NCI-H2171 (cell line): Measurements from ENCODE around the gene GPR176.
A peak's percentile ranks its signal among the peaks of the same experiment; 100 is the strongest.

Experiments used
- DNase-seq: peaks from one replicate; lab custom pipeline; 2025; lab: John Stamatoyannopoulos, UW

The GPR176 gene

DNA sequence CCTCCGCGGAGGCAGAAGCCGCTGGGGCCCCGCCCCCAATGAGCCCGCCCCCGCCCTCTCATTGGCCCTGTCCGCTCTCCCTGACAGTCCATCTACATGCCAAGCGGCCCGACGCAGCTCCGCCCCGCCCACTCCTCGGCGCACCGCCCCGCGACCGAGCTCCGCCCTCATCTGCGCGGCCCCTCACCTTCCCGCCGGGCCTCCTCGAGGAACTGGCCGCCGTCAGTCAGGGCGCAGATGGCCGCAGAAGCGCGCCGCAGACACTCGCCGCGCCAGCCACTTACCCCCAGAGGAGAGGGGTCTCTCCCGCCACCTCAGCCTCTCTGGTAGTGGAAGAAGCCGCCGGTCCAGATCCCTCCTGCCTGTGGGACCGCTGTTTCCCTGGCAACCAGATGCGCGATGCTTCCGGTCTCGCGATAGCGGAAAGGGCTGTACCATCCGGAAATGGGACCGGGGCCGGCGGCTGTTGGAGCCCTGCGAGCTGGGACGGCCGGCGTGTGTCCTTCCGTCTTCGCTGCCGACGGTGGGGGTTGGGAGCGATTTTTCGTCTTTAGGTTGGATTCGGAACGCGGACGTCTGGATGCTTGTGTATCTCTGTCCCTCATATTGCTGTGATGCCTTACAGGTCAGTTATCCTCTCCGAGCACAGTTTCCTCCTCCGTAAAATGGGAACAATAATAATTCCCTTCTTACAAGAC, 137.5 kb downstream of the GPR176 start, which contains the start of gene FSIP1:
Gene FSIP1, minus strand, starts transcription at position 401 of the 698 bp plus-strand sequence. CDS start 6,317 bp downstream, outside the sequence.
- peak; percentile 96 for DNase-seq

DNA sequence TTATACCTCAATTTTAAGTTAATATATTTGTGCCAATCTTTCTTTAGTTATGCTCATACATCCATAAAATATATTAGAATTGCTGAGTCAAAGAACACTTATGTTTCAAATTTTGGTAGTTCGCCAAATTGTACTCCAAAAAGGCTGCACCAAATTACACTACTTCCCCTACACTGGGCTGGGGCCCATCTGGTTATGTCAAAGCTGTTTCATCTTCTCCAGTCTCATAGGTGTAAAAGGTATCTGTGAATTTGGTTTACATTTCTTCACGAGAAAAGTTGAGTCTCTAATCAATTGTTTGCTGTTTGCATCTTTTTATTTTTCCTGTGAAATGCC, 138.1 kb downstream of the GPR176 start:
- no peak for DNase-seq

DNA sequence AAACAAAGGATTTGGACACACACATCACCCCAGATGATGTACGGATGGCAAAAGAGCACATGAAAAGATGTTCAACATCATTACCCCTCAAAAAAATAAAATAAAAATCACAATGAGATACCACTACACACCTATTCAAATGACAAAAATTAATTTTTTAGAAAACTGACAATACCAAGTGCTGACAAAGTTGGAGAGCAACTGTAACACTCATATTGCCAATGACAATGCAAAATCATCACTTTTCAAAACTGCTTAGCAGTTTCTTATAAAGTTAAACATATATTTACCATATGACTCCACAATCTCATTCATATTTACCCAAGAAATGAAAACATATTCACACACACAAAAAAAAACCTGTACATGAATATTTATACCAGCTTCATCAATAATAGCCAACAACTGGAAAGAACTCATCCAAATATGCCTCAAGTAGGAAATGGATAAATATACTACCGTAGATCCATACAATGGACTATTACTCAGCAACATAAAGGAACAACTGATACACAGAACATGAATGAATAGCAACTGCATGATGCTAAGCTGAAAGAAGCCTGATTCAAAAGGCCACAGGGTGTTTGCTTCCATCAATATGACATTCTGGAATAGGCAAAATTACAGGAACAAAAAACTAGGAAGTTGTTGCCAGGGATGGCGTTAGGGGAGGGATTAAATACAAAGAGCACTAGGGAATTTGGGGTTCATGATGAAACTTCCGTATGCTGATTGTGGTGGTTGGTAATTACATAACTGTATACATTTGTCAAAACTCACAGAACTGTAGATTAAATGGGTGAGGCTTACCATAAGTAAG, 138.7 kb downstream of the GPR176 start:
- no peak for DNase-seq

DNA sequence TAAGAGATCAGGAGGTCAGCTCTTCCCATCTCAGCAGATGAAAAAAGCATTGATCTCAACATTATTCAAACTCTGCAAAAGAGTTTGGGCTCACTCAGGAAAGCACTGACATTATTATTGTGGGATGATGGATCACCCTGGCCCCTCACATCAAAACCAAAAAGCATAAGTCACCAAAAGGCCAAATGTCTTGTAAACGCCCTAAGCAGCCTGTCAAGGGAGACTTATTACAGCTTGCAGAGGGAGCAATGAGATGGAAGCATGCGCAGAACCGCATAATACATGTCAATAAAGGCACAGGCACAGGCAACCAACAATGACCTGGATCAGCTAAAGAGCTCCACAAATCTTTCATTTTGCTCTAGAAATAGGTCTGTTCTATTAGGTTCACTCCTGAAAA, 142.0 kb downstream of the GPR176 start:
- DNase-seq = no peak

DNA sequence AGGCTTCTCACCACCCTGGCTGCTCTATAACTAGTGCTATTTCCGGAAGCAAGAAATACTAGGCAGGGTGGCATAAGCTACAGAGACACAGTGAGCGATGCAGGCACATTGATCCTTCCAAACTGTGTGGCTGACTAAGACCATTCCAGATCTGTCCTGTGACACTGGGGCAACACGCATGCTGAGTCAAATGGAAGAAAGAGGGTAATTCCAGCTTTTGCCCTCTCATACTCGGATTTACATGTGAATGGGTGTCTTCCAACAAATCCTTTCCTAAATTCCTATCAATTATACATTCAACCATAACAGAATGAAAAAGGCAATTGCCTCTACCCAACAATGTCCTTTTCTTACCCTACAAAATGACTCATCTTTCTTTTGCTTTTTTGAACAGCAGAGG, 142.6 kb downstream of the GPR176 start:
- no peak for DNase-seq

DNA sequence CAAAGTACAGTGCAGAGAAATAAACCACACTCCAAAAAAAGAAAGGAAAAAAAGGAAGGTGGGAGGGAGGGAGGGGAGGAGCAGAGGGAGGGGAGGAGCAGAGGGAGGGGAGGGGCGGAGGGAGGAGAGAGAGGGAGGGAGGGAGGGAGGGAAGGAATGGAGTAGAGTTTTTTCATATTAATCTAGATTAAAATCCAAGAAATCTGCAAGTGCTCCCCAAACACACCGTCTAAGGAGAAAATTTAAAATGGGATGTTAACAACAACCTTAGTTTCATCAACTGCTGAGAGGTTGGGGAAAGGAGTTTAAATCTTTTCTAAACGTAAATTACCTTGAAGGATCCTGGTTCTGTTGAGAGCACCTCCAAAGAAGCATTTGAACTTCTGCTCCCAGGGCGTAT, 144.0 kb downstream of the GPR176 start:
- DNase-seq = no peak

DNA sequence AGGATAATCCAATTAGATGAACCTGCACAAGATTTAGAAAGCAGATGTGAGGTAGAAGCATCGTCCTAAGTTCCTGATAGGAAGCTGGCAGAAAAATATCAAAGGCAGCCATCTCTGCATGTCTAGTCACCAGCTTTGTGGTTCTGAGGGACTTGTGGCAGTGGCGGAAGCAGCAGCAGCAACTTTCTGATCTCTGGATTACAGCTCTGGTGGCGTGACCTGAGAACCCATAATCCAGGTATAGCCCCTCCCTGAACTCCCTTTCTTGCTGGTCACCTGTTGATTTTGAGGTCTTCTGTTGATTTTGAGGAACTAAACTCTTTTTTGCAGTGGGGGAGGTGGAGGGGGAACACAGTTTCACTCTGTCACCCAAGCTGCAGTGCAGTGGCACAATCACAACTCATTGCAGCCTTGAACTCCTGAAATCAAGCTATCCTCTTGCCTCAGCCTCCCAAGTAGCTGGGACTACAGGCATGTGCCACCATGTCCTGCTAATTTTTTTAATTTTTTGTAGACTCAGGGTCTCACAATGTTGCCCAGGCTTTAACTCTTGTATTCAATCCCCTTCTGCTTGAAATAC, 145.3 kb downstream of the GPR176 start:
- DNase-seq = no peak

DNA sequence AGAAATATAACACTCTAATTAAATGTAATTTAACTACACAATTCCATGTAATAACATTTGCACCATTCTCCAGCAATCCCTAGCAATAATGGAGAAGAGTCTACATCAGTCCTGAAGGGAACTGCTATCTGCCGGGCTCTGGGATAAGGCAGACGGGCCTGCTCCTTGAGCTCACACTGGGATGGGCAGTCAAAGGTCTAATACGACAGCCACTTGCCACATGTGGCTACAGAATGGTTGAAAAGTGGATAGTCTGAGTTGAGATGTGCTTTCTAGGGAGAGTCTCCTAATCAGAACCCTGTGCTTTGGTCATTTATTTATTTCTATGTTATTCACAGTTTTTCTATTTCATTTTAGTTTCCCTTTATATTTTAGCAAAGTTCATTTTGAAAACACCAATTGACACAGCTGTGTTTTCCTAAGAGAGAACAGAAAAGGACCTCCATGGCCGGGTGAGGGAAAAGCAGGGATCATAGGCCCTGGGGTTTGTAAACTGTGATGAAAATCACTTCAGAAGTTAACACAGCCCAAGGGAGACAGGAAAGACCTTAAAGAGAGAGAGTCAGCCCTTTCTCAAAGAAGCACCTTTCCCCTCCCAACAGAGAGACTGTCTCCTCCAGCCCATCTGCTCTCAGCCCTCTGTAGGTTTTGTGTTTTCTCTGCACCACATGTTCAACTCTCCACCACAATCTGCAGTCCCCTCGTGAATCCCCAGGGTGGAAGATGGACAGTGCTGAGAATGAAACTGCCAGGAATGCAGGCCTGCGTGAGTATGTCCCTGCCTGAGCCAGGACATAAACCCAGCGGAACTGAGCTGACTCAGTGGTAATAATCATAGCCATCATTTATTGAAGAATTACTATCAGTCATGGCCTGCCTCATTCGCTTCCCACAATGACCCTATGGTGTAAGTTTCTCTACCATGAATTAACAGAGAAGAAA, 149.0 kb downstream of the GPR176 start:
- DNase-seq = peak; percentile 35

DNA sequence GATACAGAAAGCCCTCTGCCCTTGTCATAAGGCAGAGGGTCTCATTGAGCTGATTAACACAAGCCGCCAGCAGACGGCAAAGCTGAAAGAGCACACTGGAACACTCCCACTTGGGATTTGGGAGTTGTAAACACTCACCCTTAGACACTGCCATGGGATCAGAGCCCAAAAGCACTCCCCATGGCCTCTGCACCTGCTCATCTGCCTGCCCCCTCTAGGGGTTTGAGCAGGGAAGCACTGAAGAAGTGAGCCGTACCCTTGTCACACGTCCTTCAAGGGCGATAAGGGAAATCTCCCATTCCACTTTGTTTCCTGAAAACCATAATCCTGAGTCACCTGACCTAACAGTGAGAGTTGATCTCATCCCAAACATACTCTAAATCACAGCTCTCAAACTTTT, 152.1 kb downstream of the GPR176 start:
- peak; percentile 18 for DNase-seq

DNA sequence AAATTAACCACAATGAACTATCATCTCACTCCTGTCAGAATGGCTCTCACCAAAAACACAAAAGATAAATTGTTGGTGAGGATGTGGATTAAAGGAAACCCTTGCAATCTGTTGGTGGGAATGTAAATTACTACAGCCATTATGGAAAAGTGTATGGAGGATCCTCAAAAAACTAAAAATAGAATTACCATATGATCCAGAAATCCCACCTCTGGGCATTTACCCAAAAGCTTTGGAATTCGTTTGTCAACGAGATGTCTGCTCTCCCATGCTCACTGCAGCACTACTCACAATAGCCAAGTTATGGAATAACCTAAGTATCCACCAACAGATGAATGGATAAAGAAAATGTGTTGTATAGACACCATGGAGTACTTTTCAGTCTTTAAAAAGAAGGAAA, 159.1 kb downstream of the GPR176 start:
- DNase-seq = no peak

DNA sequence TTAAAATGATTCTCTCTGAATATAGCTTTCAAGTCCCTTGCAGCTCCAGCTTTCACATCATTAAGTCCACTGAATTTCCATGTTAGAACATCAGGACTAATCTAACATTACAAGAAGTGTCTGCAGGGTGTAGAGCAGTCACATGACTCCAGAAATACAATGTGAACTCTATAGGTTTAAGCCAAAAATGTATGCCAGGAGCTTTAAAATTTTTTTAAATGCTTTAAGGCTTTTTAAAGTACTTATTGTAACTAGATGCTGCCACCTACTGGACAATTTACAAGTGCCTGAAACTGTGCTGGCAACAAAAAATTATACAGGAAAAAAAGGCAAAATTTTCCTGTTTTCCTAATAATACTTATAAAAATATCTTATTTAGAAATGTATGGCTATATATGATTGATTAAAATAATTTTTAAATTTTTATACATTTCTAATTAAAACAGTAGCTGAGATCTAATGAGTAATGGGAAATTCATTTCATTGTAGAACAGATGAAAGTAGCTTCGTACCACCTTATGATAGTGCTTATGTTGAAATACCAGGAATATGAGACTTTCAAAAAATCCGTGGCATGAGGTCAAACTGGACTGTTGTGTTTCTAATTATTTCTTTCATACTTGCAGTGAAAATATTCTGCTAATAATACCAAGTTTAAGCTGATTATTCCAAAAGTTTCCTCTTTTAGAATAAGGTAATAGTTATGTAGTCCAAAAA, 163.1 kb downstream of the GPR176 start:
- DNase-seq = peak; percentile 76

DNA sequence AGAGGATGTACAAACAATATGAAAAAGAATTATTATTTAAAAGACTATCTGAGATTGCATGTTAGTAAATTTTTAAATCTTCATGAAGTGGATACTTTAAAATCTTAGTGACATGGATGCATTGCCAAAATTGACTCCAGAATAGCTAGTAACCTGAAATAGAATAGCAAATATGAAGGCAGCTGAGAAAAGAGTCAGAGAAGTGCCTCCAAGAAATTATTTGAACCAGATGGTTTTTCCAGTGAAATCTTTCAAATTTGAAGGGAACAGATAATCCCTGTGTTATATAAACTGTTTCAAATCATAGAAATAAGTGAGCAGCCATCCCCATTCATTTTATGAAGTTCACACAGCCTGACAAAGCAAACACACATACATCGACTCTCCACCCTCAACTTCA, 167.1 kb downstream of the GPR176 start:
- DNase-seq = no peak

DNA sequence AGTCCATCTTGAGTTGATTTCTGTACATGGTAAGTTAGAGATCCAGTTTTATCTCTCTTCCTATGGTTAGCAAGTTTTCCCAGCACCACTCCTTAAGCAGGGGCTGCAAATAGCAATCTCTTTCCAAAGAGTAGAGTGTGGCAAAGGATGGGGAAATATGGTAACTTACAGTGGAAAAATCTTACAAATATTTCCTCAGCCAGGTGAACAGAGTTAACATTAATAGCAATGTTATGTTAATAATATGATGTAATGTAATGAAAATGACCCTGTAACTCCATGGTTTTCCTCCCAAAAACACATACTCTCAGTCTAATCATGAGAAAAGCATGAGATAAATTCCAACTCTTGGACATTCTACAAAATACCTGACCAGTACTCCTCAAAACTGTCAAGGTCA, 167.8 kb downstream of the GPR176 start:
- DNase-seq = no peak
